Stromal cell of bone marrow (primary cell): ENCODE measurements around the gene R3HCC1L.
"Not testable (repeated sequence)": the region's sequence is repeated elsewhere in the genome, so short reads cannot be mapped to it uniquely, and the experiment has no call there.

Source experiments
- DNase-seq: peaks from one replicate; pipeline ENCODE4 v3.0.0-alpha.2; 2012; ENCODE audit warnings: low read depth

R3HCC1L gene

DNA sequence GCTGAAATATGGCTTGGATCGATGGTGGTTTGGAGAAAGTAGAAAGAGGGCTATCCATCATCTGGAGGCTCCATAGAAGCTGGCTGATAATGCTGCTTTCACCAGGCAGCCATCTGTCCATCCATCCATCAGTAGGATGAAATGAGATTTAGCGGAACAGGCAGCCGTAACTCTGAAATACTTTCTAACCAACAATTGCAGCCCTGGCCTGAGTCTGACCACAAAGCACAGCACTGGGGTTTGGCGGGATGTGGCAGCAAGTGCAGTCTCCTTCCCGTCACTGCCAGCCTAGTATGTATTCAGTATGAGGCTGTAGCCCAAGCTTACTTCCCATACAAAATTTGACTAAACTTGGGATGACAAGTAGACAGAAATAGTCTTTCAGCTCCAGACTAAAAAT is 38.0 kb downstream of the R3HCC1L start:
- DNase-seq: no peak

- DNase-seq: no peak
Observed at GRCh38 chr10:98173260-98173659, 38.8 kb downstream of the R3HCC1L start.

DNA sequence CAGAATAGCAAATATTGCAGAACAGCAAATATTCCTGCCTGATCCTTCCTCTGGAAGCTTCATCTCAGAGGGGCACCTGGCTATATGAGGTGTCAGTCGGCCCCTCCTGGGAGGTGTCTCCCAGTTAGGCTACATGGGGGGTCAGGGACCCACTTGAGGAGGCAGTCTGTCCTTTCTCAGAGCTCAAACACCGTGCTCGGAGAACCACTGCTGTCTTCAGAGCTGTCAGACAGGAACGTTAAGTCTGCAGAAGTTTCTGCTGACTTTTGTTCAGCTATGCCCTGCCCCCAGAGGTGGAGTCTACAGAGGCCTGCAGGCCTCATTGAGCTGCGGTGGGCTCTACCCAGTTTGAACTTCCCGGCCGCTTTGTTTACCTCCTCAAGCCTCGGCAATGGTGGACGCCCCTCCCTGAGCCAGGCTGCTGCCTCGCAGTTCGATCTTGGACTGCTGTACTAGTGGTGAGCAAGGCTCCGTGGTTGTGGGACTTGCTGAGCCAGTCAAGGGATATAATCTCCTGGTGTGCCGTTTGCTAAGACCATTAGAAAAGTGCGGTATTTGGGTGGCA is 48.0 kb downstream of the R3HCC1L start:
- not testable (repeated sequence) for DNase-seq

DNA sequence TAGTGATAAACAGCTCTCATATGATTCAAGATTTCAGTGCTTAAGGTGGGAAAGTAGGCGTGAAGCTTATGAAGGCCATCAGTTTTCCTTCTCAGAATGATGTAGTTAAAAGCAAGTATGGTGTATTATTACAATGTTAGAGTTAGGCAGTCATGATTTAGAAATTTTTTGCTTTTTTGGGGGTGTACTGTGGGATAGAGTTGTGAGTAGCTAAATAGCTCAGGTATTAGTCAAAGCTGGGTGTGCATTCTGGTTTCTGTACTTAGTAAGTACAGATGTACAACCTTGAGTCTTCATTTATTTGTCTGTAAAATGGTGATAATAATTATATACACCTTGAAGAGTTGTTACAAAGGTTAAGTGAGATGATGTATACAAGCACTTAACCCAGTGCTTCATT is 52.2 kb downstream of the R3HCC1L start:
- no peak for DNase-seq

- not testable (repeated sequence) for DNase-seq
Observed at GRCh38 chr10:98190773-98191172, 56.3 kb downstream of the R3HCC1L start.

DNA sequence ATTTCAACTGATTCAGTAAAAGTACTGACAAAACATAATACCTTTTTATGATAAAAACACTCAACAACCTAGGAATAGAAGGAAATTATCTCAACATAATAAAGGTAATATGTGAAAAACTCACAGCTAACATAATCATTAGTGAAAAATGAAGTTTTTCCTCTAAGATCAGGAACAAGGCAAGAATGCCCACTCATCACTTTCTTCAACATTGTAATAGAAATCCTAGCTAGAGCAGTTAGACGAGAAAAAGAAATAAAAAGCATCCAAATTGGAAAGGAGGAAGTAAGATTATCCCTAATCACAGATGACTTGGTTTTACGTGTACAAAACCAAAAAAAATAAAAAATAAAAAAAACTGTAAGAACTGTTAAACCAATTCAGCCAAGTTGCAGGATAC is 58.6 kb downstream of the R3HCC1L start:
- no peak for DNase-seq

DNA sequence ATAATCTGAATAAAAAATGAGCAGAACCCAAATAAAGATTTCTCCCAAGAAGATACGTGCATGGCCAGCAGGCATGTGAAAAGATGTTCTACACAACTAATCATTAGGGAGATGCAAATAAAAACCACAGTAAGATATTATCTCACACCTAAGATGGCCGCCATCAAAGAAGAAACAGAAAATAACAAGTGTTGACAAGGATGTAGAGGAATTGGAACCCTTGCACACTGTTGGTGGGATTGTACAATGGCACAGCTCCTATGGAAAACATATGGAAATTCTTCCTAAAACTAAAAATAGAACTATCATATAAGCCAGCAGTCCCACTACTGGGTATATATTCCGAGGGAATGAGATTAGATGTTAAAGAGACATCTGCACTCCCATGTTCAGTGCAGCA is 60.2 kb downstream of the R3HCC1L start:
- DNase-seq: no peak

DNA sequence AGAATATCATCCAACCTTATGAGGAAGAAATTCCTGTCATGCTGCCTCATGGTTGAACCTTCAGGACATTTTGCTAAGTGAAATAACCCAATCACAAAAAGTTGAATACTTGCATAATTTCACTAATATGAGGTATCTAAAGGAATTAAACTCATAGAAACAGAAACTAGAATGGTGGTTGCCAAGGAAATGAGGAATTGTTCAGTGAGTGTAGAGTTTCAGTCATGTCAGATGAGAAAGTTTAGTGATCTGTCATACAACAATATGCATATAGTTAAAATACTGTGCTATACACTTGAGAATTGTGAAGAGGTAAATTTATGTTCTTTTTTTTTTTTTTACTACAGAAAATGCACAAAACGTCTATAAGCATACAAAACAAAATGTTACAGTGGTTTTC is 60.7 kb downstream of the R3HCC1L start:
- peak; percentile 1 for DNase-seq

DNA sequence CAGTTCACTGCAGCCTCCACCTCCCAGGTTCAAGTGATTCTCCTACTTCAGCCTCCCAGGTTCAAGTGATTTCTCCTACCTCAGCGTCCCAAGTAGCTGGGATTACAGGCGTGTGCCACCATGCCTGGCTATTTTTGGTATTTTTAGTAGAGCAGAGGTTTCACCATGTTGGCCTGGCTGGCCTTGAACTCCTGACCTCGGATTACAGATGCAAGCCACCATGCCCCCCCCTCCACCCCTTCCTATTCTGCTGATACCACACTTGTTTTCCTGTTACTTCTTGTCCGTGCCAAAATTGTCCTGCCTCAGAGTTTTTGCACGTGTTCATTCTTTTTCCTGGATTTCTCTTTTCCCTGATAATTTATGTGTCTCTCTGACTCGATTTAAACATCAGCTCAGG is 62.5 kb downstream of the R3HCC1L start:
- DNase-seq: no peak

DNA sequence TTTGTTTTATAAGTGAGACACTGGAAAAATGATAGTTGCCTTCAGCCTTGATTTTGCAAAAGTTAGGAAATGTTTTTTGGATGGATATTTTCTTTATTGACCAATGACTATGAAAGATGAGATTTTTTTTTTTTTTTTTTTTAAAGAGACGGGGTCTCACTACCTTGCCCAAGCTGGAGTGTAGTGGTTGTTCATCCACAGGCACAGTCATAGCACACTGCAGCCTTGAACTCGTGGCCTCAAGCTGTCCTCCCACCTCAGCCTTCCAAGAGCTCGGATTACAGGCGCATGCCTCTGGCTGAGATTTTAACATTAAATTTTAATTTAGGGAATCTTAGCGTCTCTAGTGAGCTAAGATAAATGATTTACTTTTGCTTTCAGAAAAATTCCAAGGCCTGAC is 67.3 kb downstream of the R3HCC1L start:
- no peak for DNase-seq

- no peak for DNase-seq
Observed at GRCh38 chr10:98202378-98202777, 67.9 kb downstream of the R3HCC1L start.

DNA sequence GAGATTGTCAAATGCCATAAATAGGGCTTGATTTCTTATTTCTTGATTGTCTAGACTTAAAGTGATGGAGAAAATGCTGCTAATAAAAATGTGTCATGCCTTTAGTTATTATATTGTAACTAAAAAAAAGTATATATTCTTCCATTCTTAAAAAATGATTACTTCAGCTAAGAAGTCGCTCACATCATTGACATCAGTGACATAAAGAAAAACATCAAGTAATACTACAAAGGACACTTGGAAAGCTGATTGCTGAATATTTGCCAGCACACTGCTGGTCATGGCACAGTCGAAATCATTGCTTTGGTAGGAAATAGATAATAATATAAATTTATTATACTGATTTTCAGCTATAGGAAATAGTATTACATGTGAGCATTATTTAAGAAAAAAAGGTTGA is 70.9 kb downstream of the R3HCC1L start:
- no peak for DNase-seq

DNA sequence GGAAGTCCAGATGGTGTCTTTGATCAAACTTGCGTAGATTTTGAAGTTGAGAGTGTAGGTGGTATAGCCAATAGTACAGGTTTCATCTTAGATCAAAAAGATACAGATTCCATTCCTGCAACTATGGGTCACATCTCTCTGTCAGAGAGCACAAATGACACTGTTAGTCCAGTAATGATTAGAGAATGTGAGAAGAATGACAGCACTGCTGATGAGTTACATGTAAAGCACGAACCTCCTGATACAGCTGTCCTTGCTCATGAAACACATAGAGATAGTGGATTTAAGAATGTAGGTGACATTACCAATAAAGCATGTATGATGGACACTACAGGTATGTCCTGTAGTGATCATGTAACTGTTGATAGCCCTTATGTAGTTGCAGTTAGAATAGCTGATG is 74.5 kb downstream of the R3HCC1L start:
- no peak for DNase-seq

GRCh38 chr10:98209441-98209840 is 75.0 kb downstream of the R3HCC1L start:
- no peak for DNase-seq

GRCh38 chr10:98212196-98212595 is 77.7 kb downstream of the R3HCC1L start:
- no peak for DNase-seq

DNA sequence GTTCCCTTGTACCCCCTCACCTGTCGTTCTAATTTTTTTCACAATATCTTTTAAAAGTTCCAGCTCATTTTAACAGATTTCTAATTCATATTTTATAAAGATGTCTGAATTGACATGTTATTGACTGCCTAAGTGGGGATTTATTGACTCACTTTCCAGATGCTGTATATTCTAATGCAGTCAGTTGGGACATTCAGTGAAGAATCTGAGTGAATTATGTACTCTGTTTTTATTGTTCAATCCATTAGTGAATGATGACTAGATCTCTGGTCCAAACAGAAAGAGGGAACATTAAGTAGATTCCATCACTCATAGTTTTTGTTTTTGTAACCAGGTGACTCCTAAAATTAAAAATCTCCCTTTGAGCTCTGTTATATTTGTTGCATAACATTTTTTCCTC is 79.3 kb downstream of the R3HCC1L start:
- no peak for DNase-seq

GRCh38 chr10:98215373-98215772 is 80.9 kb downstream of the R3HCC1L start:
- no peak for DNase-seq

- DNase-seq: no peak
Observed at GRCh38 chr10:98217801-98218200, 83.3 kb downstream of the R3HCC1L start.

GRCh38 chr10:98223874-98224273 is 89.4 kb downstream of the R3HCC1L start:
- DNase-seq: no peak

DNA sequence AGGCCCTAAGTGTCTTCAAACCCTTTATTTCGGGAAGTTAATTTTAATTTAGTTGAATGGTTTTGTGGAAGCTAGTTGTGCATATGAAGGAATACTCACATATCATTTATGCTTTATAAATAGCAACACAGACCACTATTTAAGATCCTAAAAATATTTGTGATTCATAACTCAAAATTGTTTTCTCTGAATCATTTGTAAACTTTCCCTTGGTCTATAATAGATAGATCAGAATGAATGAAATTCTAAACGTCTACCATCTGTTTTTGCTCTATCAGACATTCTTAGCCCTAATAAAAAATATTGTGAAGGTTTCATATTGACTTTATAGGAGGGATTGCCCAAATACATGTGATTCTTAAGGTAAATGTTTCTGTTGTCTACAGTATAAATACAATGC is 90.1 kb downstream of the R3HCC1L start:
- DNase-seq: no peak

DNA sequence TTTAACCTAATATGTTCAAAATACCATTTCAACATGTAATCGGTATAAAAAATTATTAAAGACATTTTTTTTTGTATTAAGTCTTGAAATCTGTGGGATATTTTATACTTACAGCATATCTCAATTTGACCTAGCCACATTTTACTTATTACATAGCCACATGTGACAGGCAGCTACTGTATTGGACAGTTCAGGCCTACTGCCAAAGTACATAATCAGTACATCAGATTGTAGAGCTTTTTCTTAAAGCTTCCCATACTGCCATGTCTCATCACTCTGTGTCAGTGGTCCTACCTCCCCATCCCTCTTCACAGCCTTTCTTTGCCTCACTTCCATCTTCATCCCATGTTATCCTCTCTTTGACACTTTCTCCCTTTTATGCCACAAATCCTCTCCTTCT is 90.5 kb downstream of the R3HCC1L start:
- no peak for DNase-seq

DNA sequence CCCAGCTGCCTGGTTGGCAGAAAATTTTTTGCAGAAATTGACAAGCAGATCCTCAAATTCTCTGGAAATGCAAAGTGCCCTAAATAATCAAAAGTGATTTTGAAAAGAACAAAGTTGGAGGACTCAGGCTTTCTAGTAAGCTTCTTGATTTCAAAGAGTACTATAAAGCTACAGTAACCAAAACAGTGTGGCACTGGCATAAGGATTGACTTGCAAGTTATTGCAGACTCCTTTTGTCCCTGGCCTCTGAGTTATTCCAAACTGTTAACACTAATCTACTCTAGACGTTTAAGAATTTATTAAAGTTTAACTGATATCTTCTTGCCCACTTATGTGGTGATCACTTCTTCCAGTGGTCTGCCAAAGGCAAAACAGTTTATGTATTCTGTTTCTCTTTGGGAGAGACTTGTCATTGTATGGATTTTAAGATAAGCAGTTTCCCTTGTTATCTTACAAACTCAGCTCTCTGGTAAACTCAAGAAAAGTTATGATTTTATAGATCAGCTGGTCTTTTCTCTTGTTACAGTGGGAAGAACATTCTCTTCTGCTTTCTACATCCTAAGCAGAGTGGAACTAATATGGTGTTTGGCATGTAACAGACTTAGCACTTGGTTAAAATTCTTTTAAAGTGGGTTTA is 92.2 kb downstream of the R3HCC1L start:
- no peak for DNase-seq

DNA sequence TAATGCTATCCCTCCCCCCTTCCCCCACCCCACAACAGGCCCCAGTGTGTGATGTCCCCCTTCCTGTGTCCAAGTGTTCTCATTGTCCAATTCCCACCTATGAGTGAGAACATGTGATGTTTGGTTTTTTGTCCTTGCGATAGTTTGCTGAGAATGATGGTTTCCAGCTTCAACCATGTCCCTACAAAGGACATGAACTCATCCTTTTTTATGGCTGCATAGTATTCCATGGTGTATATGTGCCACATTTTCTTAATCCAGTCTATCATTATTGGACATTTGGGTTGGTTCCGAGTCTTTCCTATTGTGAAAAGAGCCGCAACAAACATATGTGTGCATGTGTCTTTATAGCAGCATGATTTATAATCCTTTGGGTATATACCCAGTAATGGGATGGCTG is 93.3 kb downstream of the R3HCC1L start:
- not testable (repeated sequence) for DNase-seq

- not testable (repeated sequence) for DNase-seq
Observed at GRCh38 chr10:98228266-98228665, 93.8 kb downstream of the R3HCC1L start.
